SK-N-SH treated with all-trans-retinoic acid at 6 μM for 48 hours (cell line): ENCODE data around the gene NUDT21.

Source experiments
- ATAC-seq: fragments of 200-7000 bp; cut with Tn5 transposase; 3 replicates; pipeline ENCODE4 v1.9.1; 2020; ENCODE audit warnings: mild to moderate bottlenecking, moderate library complexity
- ARNTL ChIP-seq: fragments of 450-650 bp; formaldehyde crosslinking; IDR thresholded peaks from 2 replicates; pipeline ENCODE4 v1.5.0; 2020; ENCODE audit warnings: low read depth, mild to moderate bottlenecking, moderate library complexity, borderline replicate concordance
- BACH2 ChIP-seq: fragments of 250-450 bp; sonication (Bioruptor Pico); IDR thresholded peaks from 2 replicates; pipeline ENCODE4 v1.9.0; 2021; ENCODE audit warnings: mild to moderate bottlenecking, borderline replicate concordance
- CREB5 ChIP-seq: fragments of 250-450 bp; sonication (Bioruptor Pico); IDR thresholded peaks from 2 replicates; pipeline ENCODE4 v1.5.1; 2020; ENCODE audit warnings: low read depth, mild to moderate bottlenecking, moderate library complexity
- CSDC2 ChIP-seq: fragments of 250-450 bp; sonication (Bioruptor Pico); IDR thresholded peaks from 2 replicates; pipeline ENCODE4 v1.5.0; 2020; ENCODE audit warnings: mild to moderate bottlenecking, moderate library complexity
- CSRNP3 ChIP-seq: fragments of 250-450 bp; sonication (Bioruptor Pico); IDR thresholded peaks from 2 replicates; pipeline ENCODE4 v1.5.1; 2021; ENCODE audit warnings: mild to moderate bottlenecking, moderate library complexity
- ESRRG ChIP-seq: fragments of 250-450 bp; sonication (Bioruptor Pico); IDR thresholded peaks from 2 replicates; pipeline ENCODE4 v1.6.1; 2021; ENCODE audit warnings: mild to moderate bottlenecking
- GLIS3 ChIP-seq: fragments of 250-450 bp; sonication (Bioruptor Pico); IDR thresholded peaks from 2 replicates; pipeline ENCODE4 v1.5.0; 2020; ENCODE audit warnings: mild to moderate bottlenecking, moderate library complexity
- ISL1 ChIP-seq: fragments of 250-450 bp; sonication (Bioruptor Pico); IDR thresholded peaks from 2 replicates; pipeline ENCODE4 v2.1.2; 2022; ENCODE audit warnings: mild to moderate bottlenecking, moderate library complexity
- PATZ1 ChIP-seq: fragments of 250-450 bp; sonication (Bioruptor Pico); IDR thresholded peaks from 2 replicates; pipeline ENCODE4 v1.8.0; 2020; ENCODE audit warnings: mild to moderate bottlenecking, moderate library complexity, borderline replicate concordance
- POU6F1 ChIP-seq: fragments of 250-450 bp; sonication (Bioruptor Pico); IDR thresholded peaks from 2 replicates; pipeline ENCODE4 v1.8.0; 2021; ENCODE audit warnings: low read depth, mild to moderate bottlenecking, moderate library complexity, borderline replicate concordance
- RARB ChIP-seq: fragments of 250-450 bp; sonication (Bioruptor Pico); IDR thresholded peaks from 2 replicates; pipeline ENCODE4 v1.8.0; 2021; ENCODE audit warnings: mild to moderate bottlenecking, moderate library complexity
- SNAI2 ChIP-seq: fragments of 250-450 bp; sonication (Bioruptor Pico); IDR thresholded peaks from 2 replicates; pipeline ENCODE4 v1.5.0; 2020; ENCODE audit warnings: mild to moderate bottlenecking, moderate library complexity
- TCF4 ChIP-seq: fragments of 250-450 bp; sonication (Bioruptor Pico); IDR thresholded peaks from 2 replicates; pipeline ENCODE4 v1.8.0; 2021; ENCODE audit warnings: mild to moderate bottlenecking, moderate library complexity, borderline replicate concordance
- TSHZ2 ChIP-seq: fragments of 250-450 bp; sonication (Bioruptor Pico); IDR thresholded peaks from 2 replicates; pipeline ENCODE4 v1.5.0; 2020; ENCODE audit warnings: mild to moderate bottlenecking, moderate library complexity
- ZC3H10 ChIP-seq: fragments of 250-450 bp; sonication (Bioruptor Pico); IDR thresholded peaks from 2 replicates; pipeline ENCODE4 v1.5.1; 2021; ENCODE audit warnings: mild to moderate bottlenecking, moderate library complexity
- ZFP3 ChIP-seq: fragments of 250-450 bp; sonication (Bioruptor Pico); IDR thresholded peaks from 2 replicates; pipeline ENCODE4 v1.5.0; 2020; ENCODE audit warnings: mild to moderate bottlenecking, moderate library complexity
- ZFP30 ChIP-seq: fragments of 450-650 bp; formaldehyde crosslinking; IDR thresholded peaks from 2 replicates; pipeline ENCODE4 v1.5.0; 2022; ENCODE audit warnings: mild to moderate bottlenecking, moderate library complexity
- ZNF565 ChIP-seq: fragments of 450-650 bp; formaldehyde crosslinking; conservative IDR thresholded peaks from 2 replicates; pipeline ENCODE4 v1.5.0; 2020; ENCODE audit warnings: low read depth, mild to moderate bottlenecking, moderate library complexity
- ZNF70 ChIP-seq: fragments of 450-650 bp; formaldehyde crosslinking; IDR thresholded peaks from 2 replicates; pipeline ENCODE4 v1.5.0; 2020; ENCODE audit warnings: mild to moderate bottlenecking, moderate library complexity
- ZNF8 ChIP-seq: fragments of 450-650 bp; formaldehyde crosslinking; IDR thresholded peaks from 2 replicates; pipeline ENCODE4 v1.5.0; 2020; ENCODE audit warnings: mild to moderate bottlenecking, moderate library complexity

The NUDT21 gene

DNA sequence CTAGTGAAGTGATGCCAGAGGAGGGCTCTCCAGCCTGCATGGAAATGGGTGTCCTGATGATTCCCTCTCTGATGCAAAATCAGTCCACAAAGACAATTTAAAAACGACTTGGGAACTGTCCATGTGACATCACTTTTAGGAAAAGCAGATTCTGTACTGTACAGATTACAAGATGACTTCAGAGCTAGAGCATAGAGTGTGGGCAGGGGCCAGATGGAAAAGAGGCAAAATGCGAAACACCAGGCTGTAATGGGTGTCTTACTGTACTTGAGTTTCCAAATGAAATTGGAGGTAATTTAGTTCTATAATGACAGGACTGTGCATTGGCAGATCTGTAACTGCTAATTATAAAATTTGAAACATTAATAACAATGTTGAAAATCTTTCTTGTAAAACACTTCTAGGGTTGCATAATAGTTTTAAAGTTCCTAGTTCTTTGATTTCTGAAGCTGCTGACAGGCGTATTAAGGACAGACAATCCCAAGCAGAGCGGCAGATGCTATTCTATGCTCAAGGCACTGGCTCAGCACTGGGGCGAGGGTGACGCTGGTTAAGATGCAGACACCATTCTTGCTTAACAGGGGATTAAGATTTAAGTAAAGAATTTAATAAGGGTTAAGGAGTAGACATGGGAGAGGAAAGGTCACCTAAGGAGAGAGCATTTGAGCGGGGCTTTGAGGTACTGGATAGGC is 29.8 kb upstream of the NUDT21 start:
- ATAC-seq = no peak

DNA sequence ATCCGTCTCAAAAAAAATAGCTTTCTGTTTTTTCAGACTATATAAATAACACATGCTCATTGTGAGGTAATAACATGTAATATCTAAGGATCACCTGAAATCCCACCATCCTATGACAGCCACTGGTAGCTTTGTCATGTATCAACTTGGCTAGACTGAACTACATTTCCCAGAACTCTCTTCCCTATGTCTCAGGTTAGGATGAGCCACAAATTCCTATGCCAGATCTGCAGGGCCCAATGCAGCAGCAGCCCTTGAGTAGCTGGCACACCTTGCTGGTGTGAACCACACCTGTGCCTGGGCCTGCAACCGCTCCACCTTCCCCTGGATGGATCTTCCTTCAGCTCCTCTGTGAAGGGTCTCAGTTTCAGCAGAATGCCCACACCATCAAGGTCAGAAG is 28.3 kb upstream of the NUDT21 start:
- ATAC-seq = no peak
- TF ChIP-seq ZNF70 = no peak
- TF ChIP-seq TCF4 (CRISPR knock-in tag) = no peak
- TF ChIP-seq CREB5 (CRISPR knock-in tag) = no peak
- no peak for TF ChIP-seq ZFP30 (CRISPR knock-in tag)
- no peak for TF ChIP-seq PATZ1 (CRISPR knock-in tag)
- no peak for TF ChIP-seq GLIS3 (CRISPR knock-in tag)
- no peak for TF ChIP-seq ARNTL (CRISPR knock-in tag)
- TF ChIP-seq, all 23 proteins: peak for 0

More for the DNA sequence above, 29.8 kb upstream of the NUDT21 start:
- no peak for TF ChIP-seq ZFP3 (CRISPR knock-in tag)
- no peak for TF ChIP-seq ZC3H10
- no peak for TF ChIP-seq PATZ1 (CRISPR knock-in tag)
- no peak for TF ChIP-seq CSDC2 (CRISPR knock-in tag)
- TF ChIP-seq ZNF8 (CRISPR knock-in tag) = no peak

GRCh38 chr16:56478281-56479049 is 27.3 kb upstream of the NUDT21 start:
- TF ChIP-seq ZC3H10 (no peak), POU6F1 (no peak), ARNTL (CRISPR knock-in tag) (no peak), SNAI2 (CRISPR knock-in tag) (no peak), ISL1 (no peak), ESRRG (CRISPR knock-in tag) (no peak), TSHZ2 (no peak), GLIS3 (CRISPR knock-in tag) (no peak), BACH2 (no peak), ZNF70 (no peak), RARB (CRISPR knock-in tag) (no peak), ZFP3 (CRISPR knock-in tag) (no peak), ZNF565 (CRISPR knock-in tag) (no peak), TCF4 (CRISPR knock-in tag) (no peak), PATZ1 (CRISPR knock-in tag) (no peak), CSRNP3 (CRISPR knock-in tag) (no peak)
- ATAC-seq = no peak
